GM19043 (cell line): Measurements from ENCODE around the gene ATXN7.
A peak's percentile ranks its signal among the peaks of the same experiment; 100 is the strongest.

ENCODE experiments used
- ATAC-seq: cut with Tn5 transposase; IDR thresholded peaks from one replicate; pipeline ENCODE4 v1.9.1; 2021; ENCODE audit warnings: low read depth; ENCODE audit not compliant: unreplicated experiment

ATXN7 gene

DNA sequence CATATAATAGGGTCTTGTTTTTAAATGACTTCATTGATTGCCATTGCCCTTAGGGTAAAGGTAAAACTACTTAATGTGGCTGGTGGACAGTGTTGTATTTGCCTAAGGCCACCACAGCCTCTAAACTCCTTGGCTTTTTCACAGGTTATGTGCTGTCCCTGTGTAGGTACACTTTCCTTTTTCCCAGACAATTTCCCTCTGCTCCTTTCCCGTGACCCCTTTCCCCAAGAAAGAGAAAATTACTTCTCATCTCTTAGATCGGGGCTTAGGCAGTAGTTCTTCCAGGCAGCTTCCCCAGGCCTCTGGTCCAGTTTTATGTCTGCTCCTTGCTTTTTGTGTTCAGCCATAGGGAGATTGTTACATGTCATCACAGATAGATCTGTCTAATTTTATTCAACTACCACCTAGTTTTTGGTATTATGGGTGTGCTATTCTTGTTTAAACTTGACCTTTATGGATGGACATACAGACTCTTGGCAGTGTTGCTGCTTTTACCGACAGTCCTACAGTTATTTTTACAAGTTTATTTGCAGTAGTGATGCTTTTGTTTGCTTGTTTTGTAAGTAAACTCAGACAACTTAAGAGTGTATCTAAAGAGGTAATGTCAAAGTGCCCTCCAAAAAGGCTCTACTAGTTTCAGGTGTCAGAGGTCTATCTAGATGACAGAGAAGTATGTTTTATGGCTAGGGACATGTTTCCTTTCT lies 69.0 kb downstream of the ATXN7 start:
- no peak for ATAC-seq

GRCh38 chr3:63933459-63933858 lies 69.8 kb downstream of the ATXN7 start:
- peak; percentile 67 for ATAC-seq

GRCh38 chr3:63934041-63934866 lies 70.6 kb downstream of the ATXN7 start:
- ATAC-seq = no peak

DNA sequence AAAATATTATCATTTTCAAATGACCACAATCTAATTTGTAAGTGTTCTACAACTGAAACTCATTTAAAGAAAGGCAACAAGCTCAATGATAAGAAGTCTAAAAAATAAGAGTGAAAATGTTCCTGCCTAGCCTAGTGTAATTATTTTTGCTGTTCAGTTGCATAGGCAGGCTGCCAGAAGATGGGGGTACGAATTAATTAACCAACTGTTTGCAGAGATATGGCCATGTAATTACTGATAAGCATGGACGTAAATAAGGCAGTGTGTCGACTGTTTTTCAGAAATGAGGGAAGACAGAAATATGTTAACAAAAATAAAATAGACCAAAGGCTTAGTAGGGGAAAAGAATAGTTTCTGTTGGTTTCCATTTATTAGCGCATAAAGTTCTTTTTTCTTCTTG lies 73.3 kb downstream of the ATXN7 start:
- ATAC-seq = no peak

DNA sequence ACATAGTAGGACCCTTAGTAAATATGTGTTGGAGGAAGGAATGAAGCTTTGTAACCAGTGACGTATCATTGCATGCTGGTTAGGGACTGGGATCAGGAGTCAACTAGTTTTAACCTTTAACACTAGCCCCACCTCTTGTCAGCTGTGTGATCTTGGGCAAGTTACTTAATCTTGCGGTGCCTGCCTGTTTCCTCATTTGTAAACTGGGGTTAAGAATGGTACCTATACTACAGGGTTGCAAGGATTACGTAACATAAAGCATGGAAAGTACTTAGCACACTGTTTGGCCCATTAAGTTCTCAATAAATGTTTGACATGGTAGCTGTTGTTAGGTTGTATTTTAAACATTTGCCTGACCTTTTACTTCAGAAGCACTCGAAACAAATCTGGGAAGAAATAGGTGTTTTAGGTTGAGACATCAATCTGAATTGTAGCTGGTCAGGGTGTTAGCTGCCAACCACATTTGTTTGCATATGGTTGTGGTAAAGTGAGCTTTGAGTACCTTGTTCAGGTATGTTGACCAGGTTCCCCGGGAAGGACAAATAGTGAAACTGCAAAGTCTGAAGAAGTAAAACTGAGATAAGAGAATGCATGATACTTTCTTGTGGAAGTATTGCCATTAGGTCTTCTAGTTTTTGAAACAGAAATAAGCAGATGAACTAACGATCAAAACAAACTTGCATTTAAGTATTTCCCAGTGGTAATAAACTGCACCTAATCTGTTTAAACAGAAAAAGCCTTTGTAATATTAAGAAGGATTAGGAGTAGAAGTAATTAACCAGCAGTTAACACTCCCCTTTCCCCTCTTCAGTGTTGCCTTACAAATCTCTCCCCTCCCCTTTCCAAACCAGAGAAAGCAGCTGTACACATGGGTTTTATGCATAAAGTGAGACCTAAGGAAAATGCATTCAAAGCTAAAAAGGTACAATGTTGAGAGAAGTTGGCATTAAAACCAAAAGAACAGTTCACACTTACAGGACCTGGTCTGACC lies 74.3 kb downstream of the ATXN7 start:
- peak; percentile 46 for ATAC-seq

DNA sequence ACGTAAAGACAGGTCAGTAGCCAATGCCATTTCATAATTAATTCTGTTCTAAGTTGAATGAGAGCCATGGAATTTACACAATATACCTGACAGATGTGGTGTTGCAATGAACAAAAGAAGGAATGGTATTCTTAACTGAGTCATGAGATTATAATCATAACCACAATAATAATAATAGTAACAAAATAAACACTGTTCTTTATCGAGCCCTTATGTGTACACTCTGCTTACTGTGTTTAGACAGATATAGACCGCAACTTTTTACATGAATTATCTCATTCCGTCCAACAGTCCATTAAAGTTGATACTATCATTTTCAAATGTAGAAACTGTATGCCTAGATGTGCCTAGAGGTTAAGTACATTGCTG lies 76.7 kb downstream of the ATXN7 start:
- ATAC-seq = no peak

- no peak for ATAC-seq
These were observed 78.9 kb downstream of the ATXN7 start for GRCh38 chr3:63942528-63942927.

DNA sequence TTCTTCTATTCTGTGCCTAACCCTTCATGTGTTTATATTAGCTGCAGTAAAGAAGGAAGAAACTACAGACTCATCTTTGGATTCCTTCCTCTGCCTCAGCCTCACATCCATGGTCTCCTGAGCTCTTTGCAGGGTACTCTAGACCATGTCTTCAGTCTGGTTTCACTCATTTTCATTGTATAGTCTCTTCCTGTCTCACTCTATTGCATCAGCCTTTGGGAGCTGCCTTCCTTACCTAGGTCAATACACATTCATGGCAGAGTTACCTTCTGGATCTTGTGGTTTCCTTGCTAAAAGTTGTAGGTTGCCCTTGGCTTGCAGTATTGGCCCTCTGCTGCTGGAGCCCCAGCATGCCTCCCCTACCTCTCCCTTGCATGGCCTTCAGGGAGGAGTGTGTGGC lies 80.0 kb downstream of the ATXN7 start:
- no peak for ATAC-seq

DNA sequence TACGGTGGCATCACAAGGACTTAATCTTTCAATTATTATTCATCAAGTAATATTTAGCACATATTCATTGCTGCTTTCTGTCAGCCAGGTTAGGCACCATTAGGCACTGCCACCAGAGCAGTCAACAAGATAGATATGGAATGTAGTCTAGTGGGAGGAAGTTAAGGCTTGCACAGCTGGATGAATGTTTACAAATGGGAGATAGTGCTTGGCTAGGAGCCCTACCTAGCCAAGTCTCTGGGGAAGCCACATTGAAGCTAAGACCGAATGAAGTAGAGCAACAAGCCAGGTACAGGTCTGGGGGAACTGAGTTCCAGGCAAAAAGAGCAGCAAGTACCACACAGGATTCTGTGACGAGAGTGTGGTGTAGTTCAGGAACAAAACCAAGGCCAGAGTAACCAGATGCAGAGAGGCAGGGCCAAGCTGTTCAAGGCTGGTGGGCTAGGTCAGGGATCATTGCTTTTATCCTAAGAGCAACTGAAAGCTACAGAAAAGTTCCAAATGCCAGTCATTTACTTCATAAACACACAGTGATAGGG lies 82.0 kb downstream of the ATXN7 start:
- no peak for ATAC-seq

- no peak for ATAC-seq
These were observed 83.1 kb downstream of the ATXN7 start for GRCh38 chr3:63946753-63947152.

- ATAC-seq = no peak
These were observed 83.9 kb downstream of the ATXN7 start for GRCh38 chr3:63947594-63947993.

- ATAC-seq = no peak
These were observed 85.3 kb downstream of the ATXN7 start for GRCh38 chr3:63949005-63949404.

GRCh38 chr3:63950698-63951097 lies 87.0 kb downstream of the ATXN7 start:
- ATAC-seq = no peak

DNA sequence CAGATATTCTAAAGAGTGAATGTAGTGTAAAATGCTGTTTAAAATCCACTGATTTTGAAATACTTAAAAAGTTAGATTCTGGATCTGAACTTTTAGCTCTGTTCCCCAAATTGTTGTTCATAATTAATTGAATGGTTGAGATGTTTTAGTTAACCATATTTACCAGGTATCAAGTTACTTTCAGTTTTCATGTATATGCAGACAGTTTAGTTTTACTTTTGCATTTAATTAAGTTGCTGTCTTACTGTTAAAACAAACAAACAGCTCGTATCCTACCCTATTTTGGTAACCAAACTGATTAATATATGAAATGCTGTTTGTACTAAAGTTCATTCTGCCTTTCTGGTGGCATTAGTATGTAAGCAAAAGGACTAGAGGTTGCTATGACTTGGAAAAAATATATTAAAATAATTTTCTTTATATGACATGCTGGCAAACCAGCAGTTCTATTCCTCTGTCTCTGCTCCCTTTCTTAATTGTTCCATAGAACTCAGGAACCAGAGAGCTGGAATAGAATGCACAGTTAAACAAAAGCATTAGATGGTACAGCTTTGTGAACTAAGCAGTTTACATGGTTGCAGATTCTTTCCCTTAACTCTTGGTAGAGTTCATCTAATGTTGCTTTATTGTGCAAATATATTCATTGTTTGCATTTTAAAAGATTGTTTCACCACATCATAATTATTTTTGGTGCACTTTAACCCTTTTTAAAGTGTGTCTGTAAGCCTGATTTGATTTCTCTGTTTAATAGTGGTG lies 88.0 kb downstream of the ATXN7 start:
- peak; percentile 56 for ATAC-seq

GRCh38 chr3:63952248-63952594 lies 88.6 kb downstream of the ATXN7 start:
- ATAC-seq = no peak

GRCh38 chr3:63954182-63954581 lies 90.5 kb downstream of the ATXN7 start:
- ATAC-seq = no peak

DNA sequence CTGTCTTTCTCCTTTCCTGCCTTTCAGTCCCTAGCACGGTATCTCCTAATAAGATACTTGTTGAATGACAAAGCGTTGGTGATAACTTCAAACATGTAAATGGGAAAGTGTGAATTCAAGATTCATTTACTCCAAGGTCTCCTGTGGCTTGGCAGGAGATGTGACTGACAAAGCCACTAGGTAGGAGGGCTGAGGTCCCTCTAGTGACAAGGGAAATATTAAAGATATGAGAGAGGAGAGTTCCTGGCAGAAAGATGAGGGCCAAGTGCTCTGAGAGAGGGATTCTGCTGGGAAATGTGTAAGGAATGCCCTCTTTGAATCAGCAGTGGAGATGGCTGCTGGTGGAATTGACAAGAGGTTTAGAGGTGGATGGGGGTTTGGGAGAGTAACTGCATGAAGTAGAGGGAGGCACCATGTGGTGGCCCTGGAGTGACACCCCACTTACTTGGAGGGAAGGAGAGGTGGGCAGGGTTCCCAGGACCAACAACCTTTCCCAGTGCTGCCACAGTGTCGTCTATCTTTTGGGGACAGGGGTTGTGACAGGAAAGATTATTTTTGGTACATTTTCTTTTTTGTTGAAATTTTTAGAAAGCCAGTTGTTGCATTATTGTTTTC lies 91.5 kb downstream of the ATXN7 start:
- no peak for ATAC-seq

DNA sequence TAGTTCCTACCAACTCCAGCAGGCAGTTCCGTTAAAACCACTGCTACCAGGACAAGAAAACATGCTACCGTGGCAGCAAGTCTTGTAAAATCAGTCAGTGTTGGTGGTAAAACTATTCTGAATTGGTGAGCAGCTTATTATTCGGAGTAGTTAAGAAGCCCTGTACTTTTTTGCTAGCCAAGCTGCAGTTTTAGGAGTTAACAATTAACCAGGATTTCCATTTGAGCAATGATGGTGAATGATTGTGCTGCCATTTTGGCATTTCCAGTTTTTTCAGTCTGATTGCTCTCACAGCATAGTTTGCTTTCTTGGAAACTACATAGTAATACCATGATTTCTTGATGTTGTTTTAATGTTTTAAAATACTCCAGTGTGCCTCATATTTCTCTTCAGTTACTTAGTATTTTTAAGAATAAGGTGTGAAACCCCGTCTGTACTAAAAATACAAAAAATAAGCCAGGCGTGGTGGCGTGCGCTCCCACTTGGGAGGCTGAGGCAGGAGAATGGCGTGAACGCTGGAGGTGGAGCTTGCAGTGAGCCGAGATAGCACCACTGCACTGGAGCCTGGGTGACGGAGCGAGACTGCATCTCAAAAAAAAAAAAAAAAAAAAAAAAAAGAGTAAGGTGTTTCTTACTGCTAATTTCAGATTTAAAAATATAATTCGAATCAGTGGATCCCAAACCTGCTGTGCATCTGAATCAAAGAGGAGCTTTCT lies 92.3 kb downstream of the ATXN7 start:
- no peak for ATAC-seq

DNA sequence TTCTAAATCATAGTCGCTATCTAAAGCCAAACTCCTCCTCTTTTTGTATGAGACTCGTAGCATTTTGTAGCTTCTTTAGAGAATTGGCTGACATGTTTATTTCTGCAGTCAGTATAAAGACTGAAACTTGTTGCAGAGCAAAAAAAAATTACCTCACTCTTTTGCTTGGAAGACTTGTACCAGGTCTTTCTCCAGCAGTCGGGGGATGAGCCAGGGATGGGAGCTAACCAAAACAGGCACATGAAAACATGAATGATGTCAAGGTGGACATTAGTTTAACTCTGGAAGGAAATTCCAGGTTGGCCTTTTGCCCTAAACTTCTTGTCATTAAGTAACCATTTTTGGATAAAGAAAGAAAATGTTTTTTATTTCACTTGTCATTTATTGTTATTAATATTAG lies 95.5 kb downstream of the ATXN7 start:
- ATAC-seq = no peak
